Heart right ventricle (tissue), 16 donors: ENCODE results near the gene IQCF6. TPM values are rescaled to one million over a fixed set of nuclear protein-coding genes. Genes with fewer than 3 reads are reported as not detected.

ENCODE experiments used
- ATAC-seq, 8 donors: fragments of 200-7000 bp; cut with Tn5 transposase; one replicate each; pipeline ENCODE4 v1.9.1; 2020; ENCODE audit warnings: mild to moderate bottlenecking in 8 of 8, moderate library complexity in 8 of 8, moderate number of reproducible peaks in 1 of 8
- DNase-seq, 2 donors: peaks; one replicate each; pipeline ENCODE4 v3.0.0-alpha.2; 2020
- H3K27ac ChIP-seq, 10 donors: fragments of 200-600 bp; sonication (generic) in 2 of 10; one replicate each; pipeline versions ENCODE4 v1.5.0 to v1.8.0; 2020 to 2022; ENCODE audit warnings: mild to moderate bottlenecking in 3 of 10
- H3K27me3 ChIP-seq, 7 donors: fragments of 200-600 bp; one replicate each; pipeline ENCODE4 v1.8.0; 2021 to 2022; ENCODE audit warnings: mild to moderate bottlenecking in 2 of 7
- H3K36me3 ChIP-seq, 9 donors: fragments of 200-600 bp; sonication (generic) in 1 of 9; one replicate each; pipeline versions ENCODE4 v1.5.0 to v1.8.0; 2020 to 2022; ENCODE audit warnings: mild to moderate bottlenecking in 2 of 9
- H3K4me1 ChIP-seq, 9 donors: fragments of 200-600 bp; sonication (generic) in 1 of 9; one replicate each; pipeline versions ENCODE4 v1.5.0 to v1.8.0; 2020 to 2022; ENCODE audit warnings: mild to moderate bottlenecking in 4 of 9
- H3K4me3 ChIP-seq, 10 donors: fragments of 200-600 bp; sonication (generic) in 2 of 10; one replicate each; pipeline versions ENCODE4 v1.5.0 to v1.8.0; 2020 to 2022; ENCODE audit warnings: mild to moderate bottlenecking in 7 of 10, moderate library complexity in 2 of 10
- H3K9me3 ChIP-seq, 11 donors: fragments of 200-600 bp in 10 of 11; sonication (generic) in 2 of 11; one replicate each; pipeline versions ENCODE4 v1.5.0 to v1.8.0; 2013 to 2022; ENCODE audit warnings: mild to moderate bottlenecking in 2 of 11, control low read depth in 1 of 11, moderate library complexity in 1 of 11
- CTCF ChIP-seq, 9 donors: fragments of 200-600 bp; sonication (generic) in 2 of 9; IDR thresholded peaks; one replicate each; pipeline versions ENCODE4 v1.5.0 to v1.8.0; 2021 to 2022; ENCODE audit warnings: antibody characterized with exemption in 9 of 9, mild to moderate bottlenecking in 5 of 9, moderate library complexity in 1 of 9
- WGBS, 2 donors: extraction: QIAGEN DNeasy Blood & Tissue Kit; methylation state at CpG; one replicate each; pipeline ENCODE4 v1.1.7; 2013; ENCODE audit warnings: inconsistent platforms in 1 of 2; 5-methylcytosine and 5-hydroxymethylcytosine counted together
- intact Hi-C, 10 donors: fragments of 100-400 bp; cut with DNase I; formaldehyde crosslinking; loops; one replicate each; pipeline versions ENCODE4 v1.11.1 to v1.14.2; 2022
- polyA plus RNA-seq, 2 donors: library from polyadenylated mRNA; stranded (reverse); fragments of 200-250 nt; gene quantifications; one replicate each; pipeline ENCODE4 v1.2.3, GENCODE V29; 2013
- total RNA-seq, 10 donors: library from RNA; stranded (reverse); fragmentation: NEBNext Ultra II Directional in 3 of 10; extraction: Animal tissue kit (Norgen Biotek cat#: 25700) in 3 of 10; gene quantifications; one replicate each; pipeline versions ENCODE4 v1.2.1 to v1.2.4, GENCODE V29; 2021 to 2023
- donor health status: Arrhythmogenic right ventricular cardiomyopathy.
- donor health status: ischemic (EF 13 %, LVEDD 7.1; RV severe dilation, severe dysfunction).
- donor health status: healthy with polysubstance abuse.
- donor health status: DM: no; HTN: yes; CAD: no.
- donor health status: DM: no; HTN: no; CAD: no.
- donor health status: ischemic (EF 25% LVEDD 6.9; RV normal size, moderate dysfunction).
- donor health status: ischemic (EF 25% LVEDD 5.7; RV mildly dilated, moderate dysfunction).
- donor health status: healthy.
- donor health status: DM: yes; HTN: yes; CAD: no.
- donor health status: Ischemic cardiomyopathy.
- donor health status: ischemic (EF 35%, LVEDD 5.7; RV mildly dilated, moderate dysfunction).
- donor health status: nonischemic (EF 11% LVEDD 7.7; RV severe dilation, severe dysfunction).
- donor health status: DM: yes; HTN: yes; CAD: no.
- donor health status: PGD.
- donor health status: ischemic (EF 29% LVEDD 5.4; RV normal size, mild dysfunction).
- donor health status: nonischemic (EF 23%, LVEDD 6.1; RV moderate dilation, normal function).

The IQCF6 gene
- total and polyA plus RNA-seq, 12 donors: not detected

GRCh38 chr3:51733859-51734571, 45.0 kb downstream of the IQCF6 start:
- Histone ChIP-seq H3K4me3 (no peak overlapping the region), H3K36me3 (no peaks in the 10 kb centered on the region), H3K27ac (no peak overlapping the region), H3K4me1 (peaks cover 0 to 3% (median 0%) of the 10 kb centered on the region in 9 donors), H3K9me3 (peaks cover 0 to 10% (median 0%) of the 10 kb centered on the region in 11 donors), H3K27me3 (peaks cover 0 to 35% (median 9%) of the 10 kb centered on the region in 7 donors)
- no peak for TF ChIP-seq CTCF (IDR thresholded peaks at IDR 0.05)
- intact Hi-C loops: no loop called here
- DNase-seq (no peak), ATAC-seq (no peak)
- WGBS, 2 donors: 74 to 86% methylated on average over 4 of the region's 4 CpGs

- no peak for ATAC-seq
- Histone ChIP-seq H3K36me3 (no peaks in the 10 kb centered on the region), H3K27me3 (peaks cover 0 to 6% (median 0%) of the 10 kb centered on the region in 7 donors), H3K4me3 (no peak overlapping the region), H3K9me3 (peaks cover 0 to 10% (median 0%) of the 10 kb centered on the region in 11 donors), H3K4me1 (no peaks in the 10 kb centered on the region), H3K27ac (no peak overlapping the region)
- no peak for TF ChIP-seq CTCF (IDR thresholded peaks at IDR 0.05)
- DNase-seq: no peak
- intact Hi-C loops: loop anchor here in 1 of 10 donors (10.0 kb wide), 1 partner anchor 76 kb away; no protein-coding TSS in a partner anchor
These were observed 49.9 kb downstream of the IQCF6 start for GRCh38 chr3:51729042-51729633.

Other genes with a start within 250 kb of the IQCF6 start
- gene RAD54L2, start 240.5 kb downstream of the IQCF6 start, total RNA-seq: 10 to 100 TPM; 11.5 to 14.5 (median 13.4) TPM
- 1 to 10 TPM; 1.8 to 7.4 TPM for gene RAD54L2, start 240.5 kb downstream of the IQCF6 start, polyA plus RNA-seq
- gene TEX264, start 108.0 kb downstream of the IQCF6 start, total RNA-seq: 10 to 100 TPM; 28.4 to 50.1 (median 33.4) TPM
- gene TEX264, start 108.0 kb downstream of the IQCF6 start, polyA plus RNA-seq: 10 to 100 TPM; 66.7 to 87.0 TPM
- under 1 TPM in 9 of 10 donors, not detected in 1; 0.06 to 0.66 (median 0.39) TPM for gene GRM2, start 72.2 kb downstream of the IQCF6 start, total RNA-seq
- under 1 TPM; 0.04 to 0.37 TPM for gene GRM2, start 72.2 kb downstream of the IQCF6 start, polyA plus RNA-seq
- gene IQCF2, start 82.4 kb upstream of the IQCF6 start, total RNA-seq: not detected
- not detected for gene IQCF2, start 82.4 kb upstream of the IQCF6 start, polyA plus RNA-seq
- gene IQCF5, start 96.4 kb upstream of the IQCF6 start, total RNA-seq: not detected
- not detected for gene IQCF5, start 96.4 kb upstream of the IQCF6 start, polyA plus RNA-seq
- not detected for gene IQCF1, start 124.1 kb upstream of the IQCF6 start, total RNA-seq
- gene IQCF1, start 124.1 kb upstream of the IQCF6 start, polyA plus RNA-seq: not detected
- gene RRP9, start 162.7 kb upstream of the IQCF6 start, total RNA-seq: 10 to 100 TPM in 4 of 10 donors, 1 to 10 TPM in 6; 8.5 to 17.3 (median 9.1) TPM
- 10 to 100 TPM; 11.0 to 30.2 TPM for gene RRP9, start 162.7 kb upstream of the IQCF6 start, polyA plus RNA-seq
- gene PARP3, start 163.1 kb upstream of the IQCF6 start, total RNA-seq: 10 to 100 TPM; 12.9 to 34.5 (median 16.9) TPM
- 10 to 100 TPM in 1 of 2 donors, 1 to 10 TPM in 1; 7.0 to 17.8 TPM for gene PARP3, start 163.1 kb upstream of the IQCF6 start, polyA plus RNA-seq
- gene GPR62, start 176.1 kb upstream of the IQCF6 start, total RNA-seq: under 1 TPM in 8 of 10 donors, not detected in 2; 0.14 to 0.38 (median 0.23) TPM
- under 1 TPM; 0.01 to 0.15 TPM for gene GPR62, start 176.1 kb upstream of the IQCF6 start, polyA plus RNA-seq
- 10 to 100 TPM; 55.1 to 85.9 (median 59.9) TPM for gene PCBP4, start 188.2 kb upstream of the IQCF6 start, total RNA-seq
- gene PCBP4, start 188.2 kb upstream of the IQCF6 start, polyA plus RNA-seq: 100 to 1,000 TPM in 1 of 2 donors, 10 to 100 TPM in 1; 63.8 to 123 TPM
- gene ABHD14B, start 194.8 kb upstream of the IQCF6 start, total RNA-seq: 10 to 100 TPM in 8 of 10 donors, 1 to 10 TPM in 2; 7.5 to 19.0 (median 12.0) TPM
- 10 to 100 TPM; 14.6 to 47.5 TPM for gene ABHD14B, start 194.8 kb upstream of the IQCF6 start, polyA plus RNA-seq
- gene ABHD14A, start 195.8 kb upstream of the IQCF6 start, total RNA-seq: 10 to 100 TPM; 19.3 to 38.6 (median 23.6) TPM
- gene ABHD14A, start 195.8 kb upstream of the IQCF6 start, polyA plus RNA-seq: 10 to 100 TPM; 26.3 to 80.1 TPM
- 10 to 100 TPM; 18.7 to 45.6 (median 24.7) TPM for gene ACY1, start 204.3 kb upstream of the IQCF6 start, total RNA-seq
- 10 to 100 TPM; 24.6 to 28.3 TPM for gene ACY1, start 204.3 kb upstream of the IQCF6 start, polyA plus RNA-seq
- 100 to 1,000 TPM; 505 to 754 (median 626) TPM for gene RPL29, start 216.7 kb upstream of the IQCF6 start, total RNA-seq
- 1,000 to 10,000 TPM; 1,450 to 1,915 TPM for gene RPL29, start 216.7 kb upstream of the IQCF6 start, polyA plus RNA-seq